ENCODE results near the gene YAF2.
"Not testable (repeated sequence)": the region's sequence is repeated elsewhere in the genome, so short reads cannot be mapped to it uniquely, and the experiment has no call there.

YAF2 gene

DNA sequence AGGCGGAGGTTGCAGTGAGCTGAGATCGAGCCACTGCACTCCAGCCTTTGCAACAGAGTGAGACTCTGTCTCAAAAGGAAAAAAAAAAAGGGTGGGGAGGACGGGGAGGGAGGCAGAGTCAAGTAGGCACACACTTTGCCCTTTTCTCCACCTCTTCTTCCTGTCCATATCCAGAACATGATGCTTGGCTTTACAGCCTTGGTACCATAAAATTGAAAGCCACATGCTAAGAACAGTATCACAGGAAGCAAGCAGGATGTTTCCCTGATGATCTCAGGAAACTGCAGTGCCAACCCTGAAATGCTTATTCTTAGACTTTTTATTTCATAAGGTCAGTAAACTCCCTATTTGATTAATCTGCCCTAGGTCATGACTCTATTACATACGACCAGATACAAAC, 32.5 kb upstream of the YAF2 start:
- peaks cover 4% of the 10 kb centered on the region for H3K36me3 Mint-ChIP-seq (ENCODE audit: insufficient read depth)
- H3K9me3 Mint-ChIP-seq = peaks cover 0 to 1% of the 10 kb centered on the region in 2 donors
- no peak overlapping the region for H3K27ac Mint-ChIP-seq
- no peak for DNase-seq
- H3K27me3 Mint-ChIP-seq = peaks cover 13% of the 10 kb centered on the region in 2 donors
- ATAC-seq (replicated peaks) = no peak
- H3K4me1 Mint-ChIP-seq (ENCODE audit: low read depth in 2 of 2) = no peaks in the 10 kb centered on the region
- H3K4me3 Mint-ChIP-seq = no peak overlapping the region

DNA sequence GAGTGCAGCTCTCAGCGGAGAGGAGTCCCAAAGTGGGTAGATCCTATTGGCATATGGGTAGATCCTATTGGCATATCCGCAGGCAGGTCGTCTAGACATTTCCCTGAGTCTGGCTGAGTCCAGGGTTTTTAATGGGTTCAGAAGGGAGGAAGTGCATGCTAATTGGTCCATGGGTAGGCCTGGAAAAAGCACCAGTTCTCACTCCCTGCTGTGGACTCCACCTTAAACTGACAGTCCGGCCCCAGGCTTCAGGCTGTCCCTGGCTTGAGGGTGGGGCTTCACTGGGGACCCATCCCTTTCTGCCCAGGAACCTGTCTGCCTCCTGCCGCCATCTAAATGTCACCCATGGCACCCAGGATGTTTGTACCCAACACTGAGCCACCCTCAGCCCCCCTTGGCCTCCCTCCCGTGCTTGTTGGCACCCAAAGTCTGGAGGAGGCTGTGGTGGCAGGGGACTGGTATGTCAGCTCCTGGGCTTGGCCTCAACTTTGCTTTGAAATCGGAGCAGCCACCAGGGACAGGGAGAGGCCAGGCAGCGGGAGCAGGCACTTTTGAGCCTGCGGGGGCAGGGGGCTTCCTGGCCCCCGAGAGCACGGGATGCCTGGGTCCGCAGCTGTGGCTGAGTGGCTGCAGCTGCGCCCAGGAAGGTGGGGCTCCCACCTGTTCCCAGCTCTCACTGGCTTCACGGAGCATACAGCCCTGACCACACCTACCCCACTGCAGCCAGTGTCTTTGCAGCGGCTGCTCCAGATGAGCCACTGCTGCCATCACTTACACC, 29.6 kb upstream of the YAF2 start:
- Mint-ChIP-seq H3K4me3 (no peak overlapping the region), H3K27ac (no peak overlapping the region), H3K27me3 (peaks cover 10 to 11% of the 10 kb centered on the region in 2 donors), H3K9me3 (no peaks in the 10 kb centered on the region), H3K4me1 (ENCODE audit: low read depth in 2 of 2) (no peaks in the 10 kb centered on the region), H3K36me3 (ENCODE audit: insufficient read depth) (peaks cover 4% of the 10 kb centered on the region)
- no peak for DNase-seq
- ATAC-seq (replicated peaks) = no peak

GRCh38 chr12:42266579-42267230, 28.7 kb upstream of the YAF2 start:
- Mint-ChIP-seq H3K9me3 (no peaks in the 10 kb centered on the region), H3K4me3 (no peak overlapping the region), H3K27me3 (peaks cover 2 to 7% of the 10 kb centered on the region in 2 donors), H3K4me1 (ENCODE audit: low read depth in 2 of 2) (no peaks in the 10 kb centered on the region), H3K36me3 (ENCODE audit: insufficient read depth) (peaks cover 4% of the 10 kb centered on the region), H3K27ac (no peak overlapping the region)
- ATAC-seq (replicated peaks) (no peak), DNase-seq (no peak)

DNA sequence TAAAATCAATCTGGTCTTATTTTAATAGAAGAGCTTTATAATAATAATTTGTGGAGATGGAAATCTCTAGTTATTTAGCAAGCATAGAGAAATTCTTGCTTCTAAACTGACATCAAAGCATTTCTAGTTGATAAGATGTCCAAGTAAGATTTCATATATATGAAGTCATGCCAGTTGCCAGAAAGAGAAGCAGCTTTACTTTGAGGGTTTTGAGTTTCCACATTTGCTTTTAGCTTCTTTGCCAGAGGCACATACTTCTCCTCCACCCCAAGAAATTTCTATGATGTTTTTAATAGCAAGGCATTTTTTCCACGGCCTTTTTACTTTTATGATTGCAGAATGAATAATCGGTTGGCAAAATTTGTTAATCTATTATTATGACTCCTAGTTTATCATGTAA, 24.2 kb upstream of the YAF2 start:
- no peak overlapping the region for H3K27ac Mint-ChIP-seq

GRCh38 chr12:42261708-42262107, 23.7 kb upstream of the YAF2 start:
- H3K4me1 Mint-ChIP-seq (ENCODE audit: low read depth in 2 of 2) = no peaks in the 10 kb centered on the region
- ATAC-seq (replicated peaks) (no peak), DNase-seq (no peak)
- H3K9me3 Mint-ChIP-seq = no peaks in the 10 kb centered on the region
- no peaks in the 10 kb centered on the region for H3K27me3 Mint-ChIP-seq
- H3K36me3 Mint-ChIP-seq (ENCODE audit: insufficient read depth) = peaks cover 4% of the 10 kb centered on the region
- no peak overlapping the region for H3K27ac Mint-ChIP-seq
- H3K4me3 Mint-ChIP-seq = no peak overlapping the region

More for the DNA sequence above, 24.2 kb upstream of the YAF2 start:
- Mint-ChIP-seq H3K9me3 (no peaks in the 10 kb centered on the region), H3K36me3 (ENCODE audit: insufficient read depth) (peaks cover 4% of the 10 kb centered on the region), H3K27me3 (no peaks in the 10 kb centered on the region), H3K4me1 (ENCODE audit: low read depth in 2 of 2) (no peaks in the 10 kb centered on the region), H3K4me3 (no peak overlapping the region)
- no peak for ATAC-seq (replicated peaks)
- DNase-seq = no peak

GRCh38 chr12:42260518-42260917, 22.5 kb upstream of the YAF2 start:
- Mint-ChIP-seq H3K27ac (no peak overlapping the region), H3K4me1 (ENCODE audit: low read depth in 2 of 2) (no peaks in the 10 kb centered on the region)

GRCh38 chr12:42259699-42260098, 21.7 kb upstream of the YAF2 start:
- H3K36me3 Mint-ChIP-seq (ENCODE audit: insufficient read depth) = no peaks in the 10 kb centered on the region
- no peaks in the 10 kb centered on the region for H3K27me3 Mint-ChIP-seq
- H3K9me3 Mint-ChIP-seq = no peaks in the 10 kb centered on the region
- H3K27ac Mint-ChIP-seq = no peak overlapping the region
- ATAC-seq (replicated peaks) (no peak), DNase-seq (no peak)
- H3K4me3 Mint-ChIP-seq = no peak overlapping the region
- no peaks in the 10 kb centered on the region for H3K4me1 Mint-ChIP-seq (ENCODE audit: low read depth in 2 of 2)

More at GRCh38 chr12:42260518-42260917, 22.5 kb upstream of the YAF2 start:
- Mint-ChIP-seq H3K9me3 (no peaks in the 10 kb centered on the region), H3K36me3 (ENCODE audit: insufficient read depth) (no peaks in the 10 kb centered on the region), H3K27me3 (no peaks in the 10 kb centered on the region), H3K4me3 (no peak overlapping the region)
- no peak for DNase-seq
- no peak for ATAC-seq (replicated peaks)

GRCh38 chr12:42255866-42256261, 17.8 kb upstream of the YAF2 start:
- no peaks in the 10 kb centered on the region for H3K36me3 Mint-ChIP-seq (ENCODE audit: insufficient read depth)
- no peak for ATAC-seq (replicated peaks)

GRCh38 chr12:42255221-42255865, 17.3 kb upstream of the YAF2 start:
- no peak for ATAC-seq (replicated peaks)
- Mint-ChIP-seq H3K27me3 (no peaks in the 10 kb centered on the region), H3K27ac (no peak overlapping the region), H3K9me3 (no peaks in the 10 kb centered on the region), H3K4me1 (ENCODE audit: low read depth in 2 of 2) (no peaks in the 10 kb centered on the region), H3K36me3 (ENCODE audit: insufficient read depth) (no peaks in the 10 kb centered on the region), H3K4me3 (no peak overlapping the region)
- DNase-seq = no peak

More at GRCh38 chr12:42255866-42256261, 17.8 kb upstream of the YAF2 start:
- DNase-seq = no peak
- no peak overlapping the region for H3K4me3 Mint-ChIP-seq
- no peaks in the 10 kb centered on the region for H3K4me1 Mint-ChIP-seq (ENCODE audit: low read depth in 2 of 2)
- no peaks in the 10 kb centered on the region for H3K27me3 Mint-ChIP-seq
- no peaks in the 10 kb centered on the region for H3K9me3 Mint-ChIP-seq
- no peak overlapping the region for H3K27ac Mint-ChIP-seq

- H3K27me3 Mint-ChIP-seq; ATAC-seq (replicated peaks); H3K36me3 Mint-ChIP-seq (ENCODE audit: insufficient read depth); H3K4me1 Mint-ChIP-seq (ENCODE audit: low read depth in 2 of 2); H3K9me3 Mint-ChIP-seq; H3K4me3 Mint-ChIP-seq; DNase-seq; H3K27ac Mint-ChIP-seq: not testable (repeated sequence)
Measured at GRCh38 chr12:42252645-42253044, 14.6 kb upstream of the YAF2 start.

- not testable (repeated sequence) for H3K27me3 Mint-ChIP-seq; H3K27ac Mint-ChIP-seq; H3K9me3 Mint-ChIP-seq; H3K4me3 Mint-ChIP-seq; ATAC-seq (replicated peaks); DNase-seq; H3K36me3 Mint-ChIP-seq (ENCODE audit: insufficient read depth); H3K4me1 Mint-ChIP-seq (ENCODE audit: low read depth in 2 of 2)
Measured at GRCh38 chr12:42249033-42249432, 11.0 kb upstream of the YAF2 start.

DNA sequence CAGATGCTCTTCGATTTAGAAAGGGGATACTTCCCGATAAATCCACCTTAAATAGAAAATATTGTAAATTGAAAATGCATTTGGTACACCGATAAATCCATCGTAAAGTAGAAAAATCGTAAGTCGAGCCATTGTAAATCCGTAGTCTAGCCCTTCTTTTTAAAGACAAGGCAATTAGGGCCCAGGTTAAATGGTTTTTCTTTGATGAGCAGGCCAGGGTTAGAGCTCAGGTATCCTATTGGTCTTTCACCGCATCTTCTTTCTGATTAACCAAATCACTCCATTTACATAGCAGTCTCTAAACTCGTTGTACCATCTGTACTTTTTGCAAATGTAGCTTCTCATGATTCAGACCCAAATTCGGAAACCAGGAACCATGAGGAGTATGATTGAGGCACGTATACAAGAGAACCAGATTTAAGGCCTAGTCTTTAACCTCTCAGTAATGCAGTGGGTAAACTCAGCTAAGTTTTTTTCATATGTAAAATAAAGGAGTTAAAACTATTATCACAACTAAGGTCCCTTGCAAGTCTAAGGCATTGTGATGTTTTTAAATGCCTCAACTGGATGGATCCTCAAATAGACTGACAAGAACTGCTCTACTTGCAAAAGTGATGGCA, 2.2 kb upstream of the YAF2 start:
- H3K9me3 Mint-ChIP-seq = no peaks in the 10 kb centered on the region
- ATAC-seq (replicated peaks) (no peak), DNase-seq (no peak)
- H3K27ac Mint-ChIP-seq = no peak overlapping the region
- H3K4me1 Mint-ChIP-seq (ENCODE audit: low read depth in 2 of 2) = peaks cover 22 to 29% of the 10 kb centered on the region in 2 donors
- no peaks in the 10 kb centered on the region for H3K27me3 Mint-ChIP-seq
- peaks cover 26% of the 10 kb centered on the region for H3K36me3 Mint-ChIP-seq (ENCODE audit: insufficient read depth)
- H3K4me3 Mint-ChIP-seq = no peak overlapping the region

GRCh38 chr12:42237853-42238239, 202 bp downstream of the YAF2 start:
- H3K9me3 Mint-ChIP-seq = no peaks in the 10 kb centered on the region
- peak overlapping the region; percentile 90 to 96 for H3K27ac Mint-ChIP-seq
- H3K4me3 Mint-ChIP-seq = peak overlapping the region; percentile 90 to 93
- no peak for DNase-seq
- peak; percentile 34 for ATAC-seq (replicated peaks)
- peaks cover 28 to 38% of the 10 kb centered on the region in 2 donors for H3K4me1 Mint-ChIP-seq (ENCODE audit: low read depth in 2 of 2)
- H3K27me3 Mint-ChIP-seq = no peaks in the 10 kb centered on the region
- peaks cover 41% of the 10 kb centered on the region for H3K36me3 Mint-ChIP-seq (ENCODE audit: insufficient read depth)

Data from effector memory CD8-positive, alpha-beta T cell (primary cell).